Medulla oblongata (tissue), 1 donor: ENCODE results near the gene CCDC167.

Source experiments
- DNase-seq: peaks from one replicate; pipeline ENCODE4 v3.0.0-alpha.2; 2015; ENCODE audit errors: extremely low spot score

Gene CCDC167

GRCh38 chr6:37499433-37500293 is at the start of gene CCDC167:
CCDC167 (minus strand) TSS chr6:37499893; CDS start chr6:37499863, 30 bp downstream.
- DNase-seq: peak; percentile 96

- DNase-seq: no peak
Measured at GRCh38 chr6:37549154-37549553, 49.5 kb upstream of the CCDC167 start.

- DNase-seq: no peak
Measured at GRCh38 chr6:37548067-37548674, 48.5 kb upstream of the CCDC167 start.

GRCh38 chr6:37547564-37548061 is 47.9 kb upstream of the CCDC167 start:
- DNase-seq: peak; percentile 54

- no peak for DNase-seq
Measured at GRCh38 chr6:37546141-37546871, 46.6 kb upstream of the CCDC167 start.

GRCh38 chr6:37544530-37544929 is 44.8 kb upstream of the CCDC167 start:
- DNase-seq: no peak

- DNase-seq: no peak
Measured at GRCh38 chr6:37543361-37543760, 43.7 kb upstream of the CCDC167 start.

GRCh38 chr6:37541346-37541745 is 41.7 kb upstream of the CCDC167 start:
- no peak for DNase-seq

GRCh38 chr6:37540390-37540789 is 40.7 kb upstream of the CCDC167 start:
- DNase-seq: no peak

- DNase-seq: no peak
Measured at GRCh38 chr6:37540029-37540352, 40.3 kb upstream of the CCDC167 start.

GRCh38 chr6:37539171-37540028 is 39.7 kb upstream of the CCDC167 start:
- DNase-seq: no peak

GRCh38 chr6:37538107-37538506 is 38.4 kb upstream of the CCDC167 start:
- no peak for DNase-seq

- DNase-seq: no peak
Measured at GRCh38 chr6:37537548-37537947, 37.9 kb upstream of the CCDC167 start.

GRCh38 chr6:37536491-37537190 is 36.9 kb upstream of the CCDC167 start:
- no peak for DNase-seq

GRCh38 chr6:37535759-37536490 is 36.2 kb upstream of the CCDC167 start:
- DNase-seq: no peak

GRCh38 chr6:37535428-37535758 is 35.7 kb upstream of the CCDC167 start:
- no peak for DNase-seq

- no peak for DNase-seq
Measured at GRCh38 chr6:37534893-37535292, 35.2 kb upstream of the CCDC167 start.

GRCh38 chr6:37532122-37532521 is 32.4 kb upstream of the CCDC167 start:
- no peak for DNase-seq

- no peak for DNase-seq
Measured at GRCh38 chr6:37531437-37532036, 31.8 kb upstream of the CCDC167 start.

GRCh38 chr6:37531026-37531425 is 31.3 kb upstream of the CCDC167 start:
- no peak for DNase-seq
